Stomach (tissue), 9 donors: ENCODE measurements around the gene SYT7. TPM values are rescaled to one million over a fixed set of nuclear protein-coding genes. Genes with fewer than 3 reads are reported as not detected.

Experiments
- DNase-seq, 2 donors: peaks; one replicate each; pipeline versions ENCODE4 v3.0.0 to v3.0.0-alpha.2; 2013 to 2019
- H3K27ac ChIP-seq, 5 donors: fragments of 200-600 bp in 4 of 5; sonication (generic) in 4 of 5; one replicate each; pipeline ENCODE4 v1.5.1; 2013 to 2019; ENCODE audit warnings: mild to moderate bottlenecking in 1 of 5, moderate library complexity in 1 of 5
- H3K27me3 ChIP-seq, 3 donors: fragments of 200-600 bp; sonication (generic); one replicate each; pipeline ENCODE4 v1.5.1; 2017 to 2019; ENCODE audit warnings: mixed run types in 1 of 3
- H3K36me3 ChIP-seq, 4 donors: fragments of 200-600 bp; sonication (generic); 1 replicate in 3 of 4; 2 replicates in 1 of 4; pipeline ENCODE4 v1.5.1; 2016 to 2019
- H3K4me1 ChIP-seq, 4 donors: fragments of 200-600 bp; sonication (generic); one replicate each; pipeline ENCODE4 v1.5.1; 2016 to 2019
- H3K4me3 ChIP-seq, 4 donors: fragments of 200-600 bp; sonication (generic) in 3 of 4; one replicate each; pipeline ENCODE4 v1.5.1; 2016 to 2019; ENCODE audit warnings: mild to moderate bottlenecking in 1 of 4
- H3K9me3 ChIP-seq, 4 donors: fragments of 200-600 bp; sonication (generic); one replicate each; pipeline ENCODE4 v1.5.1; 2016 to 2019
- CTCF ChIP-seq, 7 experiments: fragments of 450-650 bp in 4 of 7; fragments of 200-600 bp in 3 of 7; sonication (generic) in 3 of 7; IDR thresholded peaks; one replicate each; pipeline ENCODE4 v1.5.1; 2016 to 2019; ENCODE audit warnings: antibody characterized with exemption in 7 of 7, control low read depth in 2 of 7, mild to moderate bottlenecking in 1 of 7
- EP300 ChIP-seq: sonication (generic); formaldehyde crosslinking; IDR thresholded peaks from one replicate; pipeline ENCODE4 v1.6.1; 2017; ENCODE audit warnings: antibody characterized with exemption
- POLR2A ChIP-seq, 4 donors: fragments of 450-650 bp; IDR thresholded peaks; one replicate each; pipeline ENCODE4 v1.6.1; 2016; ENCODE audit warnings: antibody characterized with exemption in 4 of 4, control low read depth in 2 of 4, mild to moderate bottlenecking in 1 of 4, moderate library complexity in 1 of 4
- POLR2AphosphoS5 ChIP-seq, 3 donors: sonication (generic); formaldehyde crosslinking; IDR thresholded peaks; one replicate each; pipeline ENCODE4 v1.6.1; 2016; ENCODE audit warnings: antibody characterized with exemption in 3 of 3
- WGBS, 5 donors: extraction: QIAGEN DNeasy Blood & Tissue Kit in 3 of 5; methylation state at CpG; one replicate each; pipeline versions ENCODE4 v1.1.5 to v1.1.7; 2013 to 2018; 5-methylcytosine and 5-hydroxymethylcytosine counted together
- intact Hi-C: fragments of 100-400 bp; cut with DNase I; formaldehyde crosslinking; loops from one replicate; pipeline ENCODE4 v1.15.1; 2023; ENCODE audit warnings: low total_unique reads
- polyA plus RNA-seq, 3 donors: library from polyadenylated mRNA; stranded (reverse); fragments of 200-250 nt; gene quantifications; one replicate each; pipeline ENCODE4 v1.2.3, GENCODE V29; 2013
- total RNA-seq, 5 donors: library from RNA; depleted of rRNA; stranded (reverse); fragments of >200 nt; gene quantifications; one replicate each; pipeline versions ENCODE4 v1.1.0 to v1.2.3, GENCODE V29; 2014 to 2016
- donor health status: healthy with polysubstance abuse.
- donor health status: Bipolar disorder and iron deficiency.
- donor health status: healthy.

Gene SYT7
- total and polyA plus RNA-seq, 8 donors, result 0.92 to 8.4 (median 1.4) TPM; not detected in 1

- no peak for TF ChIP-seq POLR2A (IDR thresholded peaks at IDR 0.05)
- no peak for TF ChIP-seq POLR2AphosphoS5 (IDR thresholded peaks at IDR 0.05)
- TF ChIP-seq CTCF (IDR thresholded peaks at IDR 0.05), result no peak
- no peak for TF ChIP-seq EP300
- H3K9me3 ChIP-seq, result no peaks in the 10 kb centered on the region
- H3K36me3 ChIP-seq, result no peaks in the 10 kb centered on the region
- no peak overlapping the region for H3K27ac ChIP-seq
- 67 to 82% (median 74%) methylated on average over 8 to 12 of the region's 12 CpGs for WGBS, 5 donors
- no peak for DNase-seq
- intact Hi-C loops, result no loop called here
- H3K27me3 ChIP-seq, result peaks cover 0 to 7% (median 0%) of the 10 kb centered on the region in 3 donors
- no peak overlapping the region for H3K4me3 ChIP-seq
- H3K4me1 ChIP-seq, result no peaks in the 10 kb centered on the region
Measured at GRCh38 chr11:61499816-61500491, 80.9 kb downstream of the SYT7 start.

- intact Hi-C loops, result no loop called here
- H3K4me3 ChIP-seq, result no peak overlapping the region
- peaks cover 0 to 4% (median 0%) of the 10 kb centered on the region in 3 donors for H3K27me3 ChIP-seq
- no peak overlapping the region for H3K27ac ChIP-seq
- TF ChIP-seq CTCF (IDR thresholded peaks at IDR 0.05) (no peak), EP300 (no peak)
- H3K36me3 ChIP-seq, result no peaks in the 10 kb centered on the region
- H3K4me1 ChIP-seq, result no peaks in the 10 kb centered on the region
- WGBS, 5 donors, result 78 to 86% (median 79%) methylated on average over 14 to 15 of the region's 15 CpGs
- no peak for DNase-seq
- H3K9me3 ChIP-seq, result no peaks in the 10 kb centered on the region
Measured at GRCh38 chr11:61498767-61499341, 82.0 kb downstream of the SYT7 start.

GRCh38 chr11:61497876-61498275 lies 83.0 kb downstream of the SYT7 start:
- TF ChIP-seq CTCF (IDR thresholded peaks at IDR 0.05) (no peak), POLR2AphosphoS5 (IDR thresholded peaks at IDR 0.05) (no peak), POLR2A (IDR thresholded peaks at IDR 0.05) (no peak), EP300 (no peak)
- intact Hi-C loops, result no loop called here
- WGBS, 5 donors, result 74 to 85% (median 80%) methylated on average over 9 of the region's 9 CpGs
- H3K4me3 ChIP-seq, result no peak overlapping the region
- H3K27ac ChIP-seq, result no peak overlapping the region
- no peaks in the 10 kb centered on the region for H3K9me3 ChIP-seq
- no peaks in the 10 kb centered on the region for H3K4me1 ChIP-seq
- no peak for DNase-seq
- peaks cover 0 to 4% (median 0%) of the 10 kb centered on the region in 3 donors for H3K27me3 ChIP-seq
- H3K36me3 ChIP-seq, result no peaks in the 10 kb centered on the region

GRCh38 chr11:61497473-61497872 lies 83.4 kb downstream of the SYT7 start:
- no peak overlapping the region for H3K4me3 ChIP-seq
- H3K27ac ChIP-seq, result no peak overlapping the region
- 49 to 91% (median 85%) methylated on average over 2 of the region's 2 CpGs for WGBS, 5 donors
- H3K27me3 ChIP-seq, result peaks cover 0 to 4% (median 0%) of the 10 kb centered on the region in 3 donors
- intact Hi-C loops, result no loop called here
- no peaks in the 10 kb centered on the region for H3K9me3 ChIP-seq
- no peaks in the 10 kb centered on the region for H3K36me3 ChIP-seq
- DNase-seq, result no peak
- TF ChIP-seq EP300 (no peak), POLR2AphosphoS5 (IDR thresholded peaks at IDR 0.05) (no peak), POLR2A (IDR thresholded peaks at IDR 0.05) (no peak), CTCF (IDR thresholded peaks at IDR 0.05) (no peak)
- H3K4me1 ChIP-seq, result no peaks in the 10 kb centered on the region
